ENCODE measurements around the gene CADPS2. TPM values are rescaled to one million over a fixed set of nuclear protein-coding genes. Genes with fewer than 3 reads are reported as not detected.

Gene CADPS2
- total and polyA plus RNA-seq, 4 donors = 5.6 to 41.1 (median 11.0) TPM

DNA sequence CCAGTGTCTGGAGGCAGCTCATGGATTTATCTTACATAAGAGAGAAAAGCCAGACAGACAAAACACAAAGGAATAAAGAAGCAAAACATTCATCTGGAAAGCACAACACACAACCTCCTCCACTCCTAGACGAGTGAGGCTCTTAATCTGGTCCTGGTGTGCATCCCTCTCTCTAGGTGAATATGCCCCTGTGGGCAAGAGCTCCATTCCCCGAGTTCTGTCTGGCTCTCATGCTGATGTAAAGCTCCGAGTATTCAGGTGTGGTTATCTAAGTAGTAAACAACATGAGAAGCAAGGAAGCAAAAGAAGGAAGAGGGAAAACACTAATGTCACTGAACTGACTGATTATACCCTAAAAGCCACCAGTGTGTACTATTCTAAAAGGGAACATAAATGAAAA, 533.8 kb downstream of the CADPS2 start:
- WGBS = 75% methylated on average over 3 of the region's 3 CpGs
- H3K9ac ChIP-seq (ENCODE audit: low read depth in 1 of 2, low read length in 2 of 2) = no peak overlapping the region
- H3K9me3 ChIP-seq (ENCODE audit: control insufficient read depth in 4 of 4, low read length in 3 of 4) = no peaks in the 10 kb centered on the region
- TF ChIP-seq, protein P1, sequence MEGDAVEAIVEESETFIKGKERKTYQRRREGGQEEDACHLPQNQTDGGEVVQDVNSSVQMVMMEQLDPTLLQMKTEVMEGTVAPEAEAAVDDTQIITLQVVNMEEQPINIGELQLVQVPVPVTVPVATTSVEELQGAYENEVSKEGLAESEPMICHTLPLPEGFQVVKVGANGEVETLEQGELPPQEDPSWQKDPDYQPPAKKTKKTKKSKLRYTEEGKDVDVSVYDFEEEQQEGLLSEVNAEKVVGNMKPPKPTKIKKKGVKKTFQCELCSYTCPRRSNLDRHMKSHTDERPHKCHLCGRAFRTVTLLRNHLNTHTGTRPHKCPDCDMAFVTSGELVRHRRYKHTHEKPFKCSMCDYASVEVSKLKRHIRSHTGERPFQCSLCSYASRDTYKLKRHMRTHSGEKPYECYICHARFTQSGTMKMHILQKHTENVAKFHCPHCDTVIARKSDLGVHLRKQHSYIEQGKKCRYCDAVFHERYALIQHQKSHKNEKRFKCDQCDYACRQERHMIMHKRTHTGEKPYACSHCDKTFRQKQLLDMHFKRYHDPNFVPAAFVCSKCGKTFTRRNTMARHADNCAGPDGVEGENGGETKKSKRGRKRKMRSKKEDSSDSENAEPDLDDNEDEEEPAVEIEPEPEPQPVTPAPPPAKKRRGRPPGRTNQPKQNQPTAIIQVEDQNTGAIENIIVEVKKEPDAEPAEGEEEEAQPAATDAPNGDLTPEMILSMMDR (IDR thresholded peaks at IDR 0.05; ENCODE audit: low read depth, low read length, missing input control) = no peak
- TF ChIP-seq NR2F2 (IDR thresholded peaks at IDR 0.05) = no peak
- TF ChIP-seq, protein P2, sequence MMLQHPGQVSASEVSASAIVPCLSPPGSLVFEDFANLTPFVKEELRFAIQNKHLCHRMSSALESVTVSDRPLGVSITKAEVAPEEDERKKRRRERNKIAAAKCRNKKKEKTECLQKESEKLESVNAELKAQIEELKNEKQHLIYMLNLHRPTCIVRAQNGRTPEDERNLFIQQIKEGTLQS (IDR thresholded peaks at IDR 0.05) = no peak
- TF ChIP-seq RAD21 (IDR thresholded peaks at IDR 0.05) = no peak
- TF ChIP-seq, protein P3, sequence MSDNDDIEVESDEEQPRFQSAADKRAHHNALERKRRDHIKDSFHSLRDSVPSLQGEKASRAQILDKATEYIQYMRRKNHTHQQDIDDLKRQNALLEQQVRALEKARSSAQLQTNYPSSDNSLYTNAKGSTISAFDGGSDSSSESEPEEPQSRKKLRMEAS (IDR thresholded peaks at IDR 0.05) = no peak
- TF ChIP-seq, protein P4, sequence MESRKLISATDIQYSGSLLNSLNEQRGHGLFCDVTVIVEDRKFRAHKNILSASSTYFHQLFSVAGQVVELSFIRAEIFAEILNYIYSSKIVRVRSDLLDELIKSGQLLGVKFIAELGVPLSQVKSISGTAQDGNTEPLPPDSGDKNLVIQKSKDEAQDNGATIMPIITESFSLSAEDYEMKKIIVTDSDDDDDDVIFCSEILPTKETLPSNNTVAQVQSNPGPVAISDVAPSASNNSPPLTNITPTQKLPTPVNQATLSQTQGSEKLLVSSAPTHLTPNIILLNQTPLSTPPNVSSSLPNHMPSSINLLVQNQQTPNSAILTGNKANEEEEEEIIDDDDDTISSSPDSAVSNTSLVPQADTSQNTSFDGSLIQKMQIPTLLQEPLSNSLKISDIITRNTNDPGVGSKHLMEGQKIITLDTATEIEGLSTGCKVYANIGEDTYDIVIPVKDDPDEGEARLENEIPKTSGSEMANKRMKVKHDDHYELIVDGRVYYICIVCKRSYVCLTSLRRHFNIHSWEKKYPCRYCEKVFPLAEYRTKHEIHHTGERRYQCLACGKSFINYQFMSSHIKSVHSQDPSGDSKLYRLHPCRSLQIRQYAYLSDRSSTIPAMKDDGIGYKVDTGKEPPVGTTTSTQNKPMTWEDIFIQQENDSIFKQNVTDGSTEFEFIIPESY (IDR thresholded peaks at IDR 0.05) = no peak
- no peak for TF ChIP-seq JUND (IDR thresholded peaks at IDR 0.05)
- no peak overlapping the region for H3K4me3 ChIP-seq (ENCODE audit: low read depth in 1 of 3, low read length in 3 of 3)
- H3K36me3 ChIP-seq (ENCODE audit: control insufficient read depth in 4 of 4, insufficient read depth in 3 of 4, low read depth in 1 of 4, low read length in 3 of 4) = no peaks in the 10 kb centered on the region
- no peak overlapping the region for H3K27ac ChIP-seq (ENCODE audit: low read depth in 1 of 2, low read length in 2 of 2)
- H3K27me3 ChIP-seq (ENCODE audit: control insufficient read depth in 4 of 4, insufficient read depth in 4 of 4, low read length in 3 of 4) = no peaks in the 10 kb centered on the region
- H3K4me1 ChIP-seq (ENCODE audit: control insufficient read depth in 4 of 4, insufficient read depth in 4 of 4, low read length in 3 of 4) = no peaks in the 10 kb centered on the region
- DNase-seq (ENCODE audit: low spot score) = no peak

DNA sequence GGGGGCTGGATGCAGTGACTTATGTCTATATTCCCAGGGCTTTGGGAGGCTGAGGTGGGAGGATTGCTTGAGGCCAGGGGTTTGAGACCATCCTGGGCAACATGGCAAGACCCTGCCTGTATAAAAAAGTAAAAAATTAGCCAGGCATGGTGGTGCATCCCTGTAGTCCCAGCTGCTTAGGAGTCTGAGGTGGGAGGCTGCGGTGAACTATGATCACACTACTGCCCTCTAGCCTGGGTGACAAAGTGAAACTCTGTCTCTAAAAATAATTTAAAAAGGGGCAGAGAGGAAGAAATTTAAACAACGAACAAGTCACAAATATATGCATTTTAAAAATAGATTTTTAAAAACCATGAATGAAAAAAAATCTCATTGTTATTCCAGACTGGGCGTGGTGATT, 535.6 kb downstream of the CADPS2 start:
- no peaks in the 10 kb centered on the region for H3K4me1 ChIP-seq (ENCODE audit: control insufficient read depth in 4 of 4, insufficient read depth in 4 of 4, low read length in 3 of 4)
- H3K27ac ChIP-seq (ENCODE audit: low read depth in 1 of 2, low read length in 2 of 2) = no peak overlapping the region
- no peaks in the 10 kb centered on the region for H3K36me3 ChIP-seq (ENCODE audit: control insufficient read depth in 4 of 4, insufficient read depth in 3 of 4, low read depth in 1 of 4, low read length in 3 of 4)
- no peaks in the 10 kb centered on the region for H3K9me3 ChIP-seq (ENCODE audit: control insufficient read depth in 4 of 4, low read length in 3 of 4)
- no peak overlapping the region for H3K9ac ChIP-seq (ENCODE audit: low read depth in 1 of 2, low read length in 2 of 2)
- DNase-seq (ENCODE audit: low spot score) = no peak
- H3K4me3 ChIP-seq (ENCODE audit: low read depth in 1 of 3, low read length in 3 of 3) = no peak overlapping the region
- H3K27me3 ChIP-seq (ENCODE audit: control insufficient read depth in 4 of 4, insufficient read depth in 4 of 4, low read length in 3 of 4) = no peaks in the 10 kb centered on the region
- TF ChIP-seq JUND (IDR thresholded peaks at IDR 0.05) (no peak), FOXA2 (IDR thresholded peaks at IDR 0.05) (no peak), SP1 (IDR thresholded peaks at IDR 0.05) (no peak), HNF4G (IDR thresholded peaks at IDR 0.05) (no peak), FOXA1 (IDR thresholded peaks at IDR 0.05) (no peak), HNF4A (conservative IDR thresholded peaks at IDR 0.05) (no peak), NR2F2 (IDR thresholded peaks at IDR 0.05) (no peak), YY1 (IDR thresholded peaks at IDR 0.05) (no peak), RAD21 (IDR thresholded peaks at IDR 0.05) (no peak), TAF1 (conservative IDR thresholded peaks at IDR 0.05) (no peak)
- TF ChIP-seq, protein P2 (IDR thresholded peaks at IDR 0.05) = no peak
- TF ChIP-seq, protein P1 (IDR thresholded peaks at IDR 0.05; ENCODE audit: low read depth, low read length, missing input control) = no peak
- TF ChIP-seq, protein P3 (IDR thresholded peaks at IDR 0.05) = no peak
- TF ChIP-seq, protein P5, sequence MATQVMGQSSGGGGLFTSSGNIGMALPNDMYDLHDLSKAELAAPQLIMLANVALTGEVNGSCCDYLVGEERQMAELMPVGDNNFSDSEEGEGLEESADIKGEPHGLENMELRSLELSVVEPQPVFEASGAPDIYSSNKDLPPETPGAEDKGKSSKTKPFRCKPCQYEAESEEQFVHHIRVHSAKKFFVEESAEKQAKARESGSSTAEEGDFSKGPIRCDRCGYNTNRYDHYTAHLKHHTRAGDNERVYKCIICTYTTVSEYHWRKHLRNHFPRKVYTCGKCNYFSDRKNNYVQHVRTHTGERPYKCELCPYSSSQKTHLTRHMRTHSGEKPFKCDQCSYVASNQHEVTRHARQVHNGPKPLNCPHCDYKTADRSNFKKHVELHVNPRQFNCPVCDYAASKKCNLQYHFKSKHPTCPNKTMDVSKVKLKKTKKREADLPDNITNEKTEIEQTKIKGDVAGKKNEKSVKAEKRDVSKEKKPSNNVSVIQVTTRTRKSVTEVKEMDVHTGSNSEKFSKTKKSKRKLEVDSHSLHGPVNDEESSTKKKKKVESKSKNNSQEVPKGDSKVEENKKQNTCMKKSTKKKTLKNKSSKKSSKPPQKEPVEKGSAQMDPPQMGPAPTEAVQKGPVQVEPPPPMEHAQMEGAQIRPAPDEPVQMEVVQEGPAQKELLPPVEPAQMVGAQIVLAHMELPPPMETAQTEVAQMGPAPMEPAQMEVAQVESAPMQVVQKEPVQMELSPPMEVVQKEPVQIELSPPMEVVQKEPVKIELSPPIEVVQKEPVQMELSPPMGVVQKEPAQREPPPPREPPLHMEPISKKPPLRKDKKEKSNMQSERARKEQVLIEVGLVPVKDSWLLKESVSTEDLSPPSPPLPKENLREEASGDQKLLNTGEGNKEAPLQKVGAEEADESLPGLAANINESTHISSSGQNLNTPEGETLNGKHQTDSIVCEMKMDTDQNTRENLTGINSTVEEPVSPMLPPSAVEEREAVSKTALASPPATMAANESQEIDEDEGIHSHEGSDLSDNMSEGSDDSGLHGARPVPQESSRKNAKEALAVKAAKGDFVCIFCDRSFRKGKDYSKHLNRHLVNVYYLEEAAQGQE (IDR thresholded peaks at IDR 0.05) = no peak
- 87% methylated on average over 3 of the region's 3 CpGs for WGBS

Measured in liver (tissue), 9 donors.